SK-N-DZ (cell line): ENCODE measurements around the gene CLDND2.

Source experiments
- DNase-seq: peaks from one replicate; pipeline ENCODE4 v3.0.0-alpha.2; 2015; ENCODE audit warnings: low spot score

The CLDND2 gene

GRCh38 chr19:51382004-51382403 is 13.2 kb upstream of the CLDND2 start:
- DNase-seq: no peak

- DNase-seq: no peak
These were observed 11.6 kb upstream of the CLDND2 start for GRCh38 chr19:51380379-51380778.

- no peak for DNase-seq
These were observed 8.6 kb upstream of the CLDND2 start for GRCh38 chr19:51377422-51377821.

- DNase-seq: no peak
These were observed 6.9 kb upstream of the CLDND2 start for GRCh38 chr19:51375504-51376221.

GRCh38 chr19:51372649-51373504 is 4.1 kb upstream of the CLDND2 start, which contains the start of gene NKG7:
Gene NKG7 (minus strand): TSS chr19:51372654. CDS start chr19:51372535, 119 bp downstream.
- no peak for DNase-seq

- no peak for DNase-seq
These were observed 3.3 kb upstream of the CLDND2 start for GRCh38 chr19:51372021-51372648.

GRCh38 chr19:51371186-51371690 is 2.4 kb upstream of the CLDND2 start:
- no peak for DNase-seq

- no peak for DNase-seq
These were observed 1.4 kb upstream of the CLDND2 start for GRCh38 chr19:51370230-51370629.

- DNase-seq: peak; percentile 96
These were observed 1.0 kb downstream of the CLDND2 start for GRCh38 chr19:51367565-51368365.

- DNase-seq: no peak
These were observed 1.6 kb downstream of the CLDND2 start for GRCh38 chr19:51367255-51367564.

- DNase-seq: peak; percentile 96
These were observed 2.2 kb downstream of the CLDND2 start for GRCh38 chr19:51366389-51367254.

GRCh38 chr19:51365965-51366388 is 2.8 kb downstream of the CLDND2 start, which contains the start of gene ETFB:
Gene ETFB (minus strand): TSS chr19:51366388. CDS start chr19:51366326, 62 bp downstream.
- DNase-seq: no peak

GRCh38 chr19:51365211-51365964 is 3.4 kb downstream of the CLDND2 start:
- no peak for DNase-seq

- no peak for DNase-seq
These were observed 4.3 kb downstream of the CLDND2 start for GRCh38 chr19:51364200-51365106.

GRCh38 chr19:51361239-51361638 is 7.6 kb downstream of the CLDND2 start:
- no peak for DNase-seq

- no peak for DNase-seq
These were observed 9.5 kb downstream of the CLDND2 start for GRCh38 chr19:51359294-51359693.

- DNase-seq: no peak
These were observed 10.9 kb downstream of the CLDND2 start for GRCh38 chr19:51357952-51358351.

GRCh38 chr19:51356159-51356801 is 12.5 kb downstream of the CLDND2 start:
- no peak for DNase-seq
